Measurements from ENCODE around the gene PTN.

DNA sequence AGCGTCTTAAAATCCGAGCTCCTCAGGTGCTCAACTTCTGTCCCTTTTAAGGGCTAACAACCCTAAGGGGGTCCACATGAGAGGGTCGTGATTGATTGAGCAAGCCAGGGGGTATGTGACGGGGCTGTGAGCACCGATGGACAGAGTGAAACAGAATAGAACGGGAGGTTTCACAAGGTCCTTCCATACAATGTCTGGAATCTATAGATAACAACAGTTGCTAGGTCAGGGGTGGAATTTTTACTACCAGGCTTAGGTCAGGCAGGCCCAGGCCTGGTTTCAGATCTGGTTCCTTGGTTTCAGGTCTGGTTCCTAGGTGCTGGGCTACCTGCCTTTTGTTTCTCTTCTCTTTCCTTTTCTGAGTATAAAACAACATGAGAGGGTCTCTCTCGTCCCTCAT is 80.9 kb downstream of the PTN start:
- TF ChIP-seq, protein P1, sequence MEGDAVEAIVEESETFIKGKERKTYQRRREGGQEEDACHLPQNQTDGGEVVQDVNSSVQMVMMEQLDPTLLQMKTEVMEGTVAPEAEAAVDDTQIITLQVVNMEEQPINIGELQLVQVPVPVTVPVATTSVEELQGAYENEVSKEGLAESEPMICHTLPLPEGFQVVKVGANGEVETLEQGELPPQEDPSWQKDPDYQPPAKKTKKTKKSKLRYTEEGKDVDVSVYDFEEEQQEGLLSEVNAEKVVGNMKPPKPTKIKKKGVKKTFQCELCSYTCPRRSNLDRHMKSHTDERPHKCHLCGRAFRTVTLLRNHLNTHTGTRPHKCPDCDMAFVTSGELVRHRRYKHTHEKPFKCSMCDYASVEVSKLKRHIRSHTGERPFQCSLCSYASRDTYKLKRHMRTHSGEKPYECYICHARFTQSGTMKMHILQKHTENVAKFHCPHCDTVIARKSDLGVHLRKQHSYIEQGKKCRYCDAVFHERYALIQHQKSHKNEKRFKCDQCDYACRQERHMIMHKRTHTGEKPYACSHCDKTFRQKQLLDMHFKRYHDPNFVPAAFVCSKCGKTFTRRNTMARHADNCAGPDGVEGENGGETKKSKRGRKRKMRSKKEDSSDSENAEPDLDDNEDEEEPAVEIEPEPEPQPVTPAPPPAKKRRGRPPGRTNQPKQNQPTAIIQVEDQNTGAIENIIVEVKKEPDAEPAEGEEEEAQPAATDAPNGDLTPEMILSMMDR (IDR thresholded peaks at IDR 0.05; ENCODE audit: insufficient read depth, low read length, poor library complexity, severe bottlenecking) = no peak
- TF ChIP-seq EZH2phosphoT487 (conservative IDR thresholded peaks at IDR 0.05; ENCODE audit: low read length) = no peak

Data from SU-DHL-6 (cell line).